ENCODE results near the gene ZBTB7A.

ZBTB7A gene

GRCh38 chr19:4066682-4067395 lies at the start of gene ZBTB7A:
Gene ZBTB7A, minus strand, starts transcription at chr19:4066899. Its CDS starts 11,667 bp downstream, at chr19:4055232.
- peak in 1 of 2 experiments; percentile 39 for DNase-seq (ENCODE audit: low read depth in 2 of 2)

DNA sequence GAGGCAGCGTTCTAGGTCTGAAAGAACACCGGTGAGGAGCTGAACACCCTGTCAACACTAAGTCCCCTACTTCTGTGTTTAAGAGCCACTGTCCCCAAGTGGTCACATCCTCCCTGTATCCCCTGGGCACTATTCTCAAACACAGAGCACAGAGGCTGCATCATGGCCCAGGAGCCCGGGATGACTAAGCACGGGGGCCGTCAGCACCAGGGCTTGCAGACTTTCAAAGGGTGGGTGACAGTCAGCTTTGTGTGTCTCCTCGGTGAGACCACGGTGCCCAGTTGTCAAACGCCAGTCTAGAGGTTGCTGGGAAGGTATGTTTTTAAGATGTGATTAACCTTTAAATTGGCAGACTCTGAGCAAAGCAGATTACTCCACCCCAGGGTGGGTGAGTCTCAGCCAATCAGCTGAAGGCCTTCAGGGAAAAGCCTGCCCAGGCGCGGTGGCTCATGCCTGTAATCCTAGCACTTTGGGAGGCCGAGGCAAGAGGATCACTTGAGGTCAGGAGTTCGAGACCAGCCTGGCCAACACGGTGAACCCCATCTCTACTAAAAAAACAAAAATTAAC lies 49.2 kb upstream of the ZBTB7A start:
- DNase-seq (ENCODE audit: low read depth in 2 of 2), result no peak

DNA sequence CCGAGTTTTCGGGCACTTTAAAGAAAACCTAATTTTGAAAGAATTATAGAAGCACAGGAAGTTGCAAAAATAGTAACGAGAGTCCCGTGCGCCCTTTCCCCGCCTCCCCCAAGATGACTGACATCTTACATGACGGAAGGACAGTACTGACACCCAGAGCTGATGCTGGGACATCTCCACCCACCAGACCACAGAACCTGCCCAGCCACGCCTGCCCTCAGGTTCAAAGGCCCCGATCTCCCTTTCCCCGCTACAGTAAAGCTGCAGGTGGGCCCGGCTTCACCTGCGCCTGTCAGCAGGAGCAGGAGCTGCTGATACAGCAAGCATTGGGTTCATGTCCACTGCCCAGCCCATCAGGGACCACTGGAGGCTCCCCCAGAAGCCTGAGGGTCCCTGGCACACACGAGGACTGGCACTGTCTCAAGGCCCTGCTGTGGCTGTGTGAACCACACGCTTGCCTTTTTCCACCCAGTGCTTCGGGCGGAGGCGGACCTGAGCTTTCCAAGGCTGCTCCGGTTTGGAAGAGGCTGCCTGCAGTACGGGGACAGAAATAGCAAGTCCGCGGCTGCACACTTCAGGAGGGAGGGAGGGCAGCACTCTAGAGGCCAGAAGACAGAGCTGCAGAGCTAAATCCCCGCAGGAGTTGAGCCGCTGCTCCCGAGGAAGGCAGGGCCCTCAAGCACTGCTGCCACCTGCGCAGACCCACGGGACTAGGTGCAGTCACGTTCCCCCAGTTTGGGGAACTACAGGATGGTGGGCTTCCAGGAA lies 48.5 kb upstream of the ZBTB7A start:
- no peak for DNase-seq (ENCODE audit: low read depth in 2 of 2)

DNA sequence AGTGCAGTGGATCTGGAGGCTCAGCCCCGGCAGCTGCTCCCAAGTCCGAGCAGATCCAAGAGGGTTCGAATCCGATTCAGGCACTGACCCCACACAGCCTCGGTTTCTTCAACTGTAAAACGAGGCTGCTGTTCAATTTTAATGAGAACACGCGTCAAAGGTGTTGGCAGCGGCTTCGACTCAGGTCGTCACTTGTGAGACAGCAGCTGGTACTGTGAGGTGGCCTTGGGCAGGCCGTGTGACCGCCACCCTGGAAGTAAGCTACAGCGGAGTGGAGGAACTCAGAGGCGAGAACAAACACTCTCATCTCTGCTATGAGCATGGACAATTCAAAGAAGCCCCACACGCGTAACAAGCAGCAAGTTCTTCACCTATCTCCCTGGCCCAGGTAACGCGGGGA lies 47.5 kb upstream of the ZBTB7A start:
- no peak for DNase-seq (ENCODE audit: low read depth in 2 of 2)

- no peak for DNase-seq (ENCODE audit: low read depth in 2 of 2)
Observed at GRCh38 chr19:4113398-4114088, 46.8 kb upstream of the ZBTB7A start.

- no peak for DNase-seq (ENCODE audit: low read depth in 2 of 2)
Observed at GRCh38 chr19:4112367-4112766, 45.7 kb upstream of the ZBTB7A start.

- DNase-seq (ENCODE audit: low read depth in 2 of 2), result no peak
Observed at GRCh38 chr19:4109626-4109945, 42.9 kb upstream of the ZBTB7A start.

DNA sequence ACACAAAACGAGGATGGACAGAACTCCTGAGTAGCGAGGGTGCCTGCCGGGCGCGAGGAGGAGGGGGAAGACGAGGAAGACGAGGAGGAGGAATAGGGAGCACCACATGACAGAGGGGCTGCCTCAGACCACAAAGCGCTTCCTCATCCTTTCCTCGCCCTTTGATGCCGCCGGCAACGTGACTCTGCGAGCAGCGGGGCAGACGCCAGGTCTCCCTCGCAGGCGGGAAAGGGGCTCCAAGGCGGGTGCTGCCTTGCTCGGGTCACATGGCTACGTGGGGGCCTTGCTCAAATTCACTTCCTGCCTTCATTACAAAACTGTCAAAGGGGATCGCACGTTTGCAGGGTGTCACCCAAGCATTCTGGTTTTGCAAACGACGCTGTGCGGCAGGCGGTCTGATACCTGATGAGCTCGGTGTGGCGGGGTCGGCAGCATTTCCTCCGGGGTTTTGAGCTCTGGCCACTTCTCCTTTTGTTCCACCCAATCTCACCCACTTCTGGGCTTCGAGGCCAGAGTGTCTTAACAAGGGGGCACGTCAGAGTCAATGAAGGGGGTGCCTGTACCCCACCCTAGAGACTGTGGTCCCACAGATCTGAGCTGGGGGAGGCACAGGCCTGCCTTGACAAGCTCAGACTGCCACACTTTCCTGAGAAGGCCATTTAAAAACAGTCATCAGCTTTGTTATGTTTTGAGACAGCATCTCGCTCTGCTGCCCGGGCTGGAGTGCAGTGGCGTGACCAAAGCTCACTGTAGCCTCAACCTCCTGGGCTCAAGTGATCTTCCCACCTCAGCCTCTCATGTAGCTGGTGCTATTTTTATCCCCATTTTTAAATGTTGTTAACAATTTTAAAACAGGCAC lies 42.3 kb upstream of the ZBTB7A start:
- DNase-seq (ENCODE audit: low read depth in 2 of 2), result no peak

- DNase-seq (ENCODE audit: low read depth in 2 of 2), result no peak
Observed at GRCh38 chr19:4103080-4103433, 36.4 kb upstream of the ZBTB7A start.

DNA sequence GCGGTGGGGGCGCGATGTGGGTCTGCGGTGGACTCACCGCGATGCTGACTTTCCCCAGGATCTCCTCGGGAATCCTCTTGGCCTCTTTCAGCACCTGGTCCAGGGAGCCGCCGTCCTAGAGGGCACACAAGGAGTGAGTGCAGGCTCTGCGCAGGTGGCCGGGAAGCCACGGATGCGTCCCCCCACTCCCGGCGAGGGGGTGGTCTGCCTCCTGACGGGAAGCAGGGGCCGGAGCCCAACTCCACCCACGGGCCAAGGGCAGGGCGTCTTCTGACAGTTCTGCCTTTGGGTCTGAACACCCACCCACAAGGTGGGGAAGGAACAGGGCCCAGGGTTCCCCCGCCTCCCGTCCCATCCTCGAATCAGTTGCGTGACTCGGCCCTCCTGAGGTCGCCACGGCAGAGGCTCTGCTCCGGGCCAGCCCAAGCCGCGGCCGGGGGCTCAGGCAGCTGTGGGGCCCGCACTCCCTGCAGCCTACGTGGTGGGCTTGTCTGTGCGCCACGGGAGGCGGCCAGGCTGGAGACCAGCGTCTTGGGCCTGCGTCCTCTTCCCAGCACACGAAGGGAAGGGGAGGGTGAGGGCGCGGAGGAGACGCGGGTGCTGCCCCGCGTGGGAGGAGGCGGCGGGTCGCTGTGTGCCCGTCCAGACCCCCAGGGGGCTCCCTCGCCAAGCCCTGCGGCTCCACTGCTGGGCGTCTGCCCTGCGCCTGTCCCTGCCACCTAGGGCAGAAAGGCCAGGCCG lies 35.8 kb upstream of the ZBTB7A start:
- no peak for DNase-seq (ENCODE audit: low read depth in 2 of 2)

- DNase-seq (ENCODE audit: low read depth in 2 of 2), result no peak
Observed at GRCh38 chr19:4101496-4101770, 34.7 kb upstream of the ZBTB7A start.

DNA sequence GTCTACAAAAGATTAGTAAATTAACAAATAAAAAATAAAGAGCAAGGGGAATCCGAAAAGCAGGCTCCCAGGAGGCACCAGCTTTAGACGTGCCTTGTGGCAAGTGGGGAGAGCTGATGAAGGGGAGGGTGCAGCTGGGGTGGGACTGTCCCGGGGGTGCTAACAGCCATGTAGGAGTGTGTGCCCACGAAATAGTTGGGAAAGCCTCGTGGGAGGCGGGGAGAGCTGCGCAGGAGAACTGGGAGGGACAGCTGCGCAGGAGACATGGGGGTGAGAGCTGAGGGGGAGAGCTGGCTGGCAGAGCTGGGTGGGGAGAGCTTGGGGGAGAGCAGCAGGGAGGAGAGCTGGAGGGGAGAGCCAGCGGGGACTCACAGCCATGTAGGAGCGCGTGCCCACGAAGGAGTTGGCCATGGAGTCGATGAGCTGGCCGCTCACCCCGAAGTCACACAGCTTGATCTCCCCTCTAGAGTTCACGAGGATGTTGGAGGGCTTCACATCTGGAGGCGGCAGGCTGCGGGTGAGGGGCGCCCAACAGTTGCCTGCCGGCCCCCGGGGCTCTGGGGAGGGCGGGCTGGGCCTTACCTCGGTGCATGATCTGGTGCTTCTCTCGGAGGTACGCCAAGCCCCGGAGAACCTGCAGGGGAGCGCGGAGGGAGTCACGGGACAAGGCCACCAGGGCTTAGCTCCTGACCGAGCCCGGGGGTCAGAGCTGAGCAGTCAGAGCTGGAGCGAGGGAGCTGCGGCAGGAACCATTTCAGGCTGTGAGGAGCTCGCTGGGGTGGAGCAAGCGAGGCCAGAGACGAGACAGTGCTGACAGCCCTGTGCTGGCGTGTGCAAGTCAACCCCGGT lies 34.2 kb upstream of the ZBTB7A start:
- DNase-seq (ENCODE audit: low read depth in 2 of 2), result no peak

GRCh38 chr19:4099041-4099764 lies 32.5 kb upstream of the ZBTB7A start:
- DNase-seq (ENCODE audit: low read depth in 2 of 2), result no peak

DNA sequence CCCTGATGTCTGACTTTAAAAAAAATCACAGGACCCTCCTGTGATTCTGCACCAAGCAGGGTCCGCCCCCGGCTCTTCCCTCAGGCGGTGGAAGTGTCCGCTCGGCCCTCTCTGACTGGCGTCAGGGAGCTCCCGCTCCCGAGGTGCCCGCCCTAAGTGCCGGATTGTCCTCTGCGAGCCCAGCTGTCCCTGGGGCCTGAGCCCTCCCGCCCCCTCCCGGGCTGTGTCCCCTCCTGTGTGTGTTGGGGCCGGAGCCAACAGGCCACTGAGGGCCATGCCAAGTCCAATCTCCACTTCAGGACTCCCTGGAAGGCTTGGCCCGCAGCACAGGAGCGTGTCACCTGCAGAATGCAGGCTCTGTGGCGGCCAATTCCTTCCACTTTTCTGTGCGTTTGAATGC lies 31.8 kb upstream of the ZBTB7A start:
- no peak for DNase-seq (ENCODE audit: low read depth in 2 of 2)

GRCh38 chr19:4097501-4097900 lies 30.8 kb upstream of the ZBTB7A start:
- no peak for DNase-seq (ENCODE audit: low read depth in 2 of 2)

DNA sequence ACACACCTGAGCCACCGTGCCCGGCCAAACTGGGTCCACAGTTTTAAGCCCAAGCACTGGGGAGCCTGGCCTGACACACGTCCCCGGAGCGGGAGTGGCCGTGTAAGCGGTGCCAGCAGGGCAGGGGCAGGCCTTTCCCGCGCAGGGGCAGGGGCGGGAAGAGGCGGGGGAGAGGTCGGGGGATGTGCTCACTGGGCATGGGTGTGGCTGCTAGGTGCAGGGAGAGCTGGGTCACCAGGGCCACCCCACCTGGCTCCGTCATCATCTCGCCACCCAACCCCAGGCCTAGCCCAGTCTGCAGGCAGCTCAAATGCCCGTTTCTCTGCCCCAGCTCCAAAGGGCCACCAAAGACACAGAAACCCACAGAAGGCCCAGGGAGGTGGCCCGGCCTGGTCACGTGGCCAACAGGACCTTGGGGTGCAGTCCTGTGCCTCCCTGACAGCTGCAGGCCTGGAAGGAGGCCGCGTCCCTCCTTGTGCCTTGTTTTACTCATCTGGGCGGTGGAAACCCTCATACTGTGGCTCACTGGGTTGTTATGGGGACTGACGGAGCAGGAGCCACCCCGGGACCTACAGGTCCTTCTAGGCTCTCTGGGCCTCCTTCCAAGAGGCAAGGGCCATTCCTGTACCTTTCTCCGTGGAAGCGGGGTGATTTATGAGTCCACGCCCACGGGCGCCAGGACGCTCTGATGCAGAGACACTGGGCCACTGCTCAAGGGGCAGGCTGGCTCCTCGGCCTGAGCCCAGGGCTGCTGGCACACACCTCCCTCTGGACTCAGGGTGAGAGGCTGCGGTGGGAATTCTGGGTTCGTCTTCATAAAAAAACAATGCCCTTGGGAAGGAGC lies 29.6 kb upstream of the ZBTB7A start:
- no peak for DNase-seq (ENCODE audit: low read depth in 2 of 2)

DNA sequence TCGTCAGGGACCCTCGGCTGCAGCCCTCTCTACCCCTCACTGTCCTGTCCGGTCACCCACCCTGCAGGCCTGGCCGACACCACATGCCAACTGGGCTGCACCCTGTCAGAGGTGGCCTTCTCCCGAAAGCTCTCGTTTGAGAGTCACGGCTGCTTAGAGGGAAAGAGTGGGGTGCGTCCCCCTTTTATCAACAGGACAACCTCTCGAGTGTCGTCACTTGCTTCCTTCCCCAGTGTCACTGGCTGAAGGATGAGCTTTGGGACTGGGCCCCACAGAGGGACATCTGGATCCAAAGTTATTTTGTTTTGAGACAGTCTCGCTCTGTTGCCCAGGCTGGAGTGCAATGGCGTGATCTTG lies 28.8 kb upstream of the ZBTB7A start:
- DNase-seq (ENCODE audit: low read depth in 2 of 2), result no peak

DNA sequence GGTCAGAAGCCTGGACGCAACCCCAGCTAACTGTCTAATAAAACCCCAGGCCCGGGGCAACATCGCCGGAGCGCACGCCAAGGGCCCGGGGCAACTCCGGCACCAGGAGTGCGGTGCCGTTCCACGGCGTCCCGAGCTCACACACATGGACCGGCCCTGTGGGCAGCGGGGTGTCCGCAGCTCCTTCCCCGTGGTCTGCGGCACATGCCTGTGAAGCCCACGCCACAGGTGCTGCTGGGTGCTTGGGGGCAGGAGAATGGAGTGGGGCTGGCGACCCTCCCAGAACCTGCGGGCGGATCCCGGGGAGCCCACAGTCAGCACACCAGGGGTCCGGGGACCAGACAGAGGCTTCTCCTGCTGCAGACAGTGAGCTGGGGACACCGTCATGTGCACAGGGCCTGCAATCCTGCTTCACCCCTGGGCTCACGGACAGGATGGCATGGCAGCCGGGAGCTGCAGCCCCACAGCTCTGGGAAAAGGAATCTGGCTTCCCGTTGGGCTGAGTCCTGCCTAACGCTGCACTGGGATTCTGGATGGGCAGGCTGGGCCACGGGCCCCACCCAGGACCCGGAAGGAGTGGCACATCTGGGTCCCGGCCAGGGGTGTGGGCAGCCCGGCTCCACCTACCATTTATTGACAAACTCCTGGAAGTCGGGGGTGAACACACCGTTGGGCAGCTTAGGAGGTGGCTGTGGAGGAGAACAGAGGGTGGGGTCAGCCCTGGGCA lies 28.2 kb upstream of the ZBTB7A start:
- no peak for DNase-seq (ENCODE audit: low read depth in 2 of 2)
